GM21786 (cell line): ENCODE results near the gene CDK14.

Experiments used
- ATAC-seq: cut with Tn5 transposase; IDR thresholded peaks from one replicate; pipeline ENCODE4 v1.9.1; 2021; ENCODE audit not compliant: unreplicated experiment

Gene CDK14

GRCh38 chr7:91239772-91240171, 643.7 kb downstream of the CDK14 start:
- no peak for ATAC-seq

- ATAC-seq: no peak
Observed at GRCh38 chr7:91240376-91240941, 644.3 kb downstream of the CDK14 start.

GRCh38 chr7:91242097-91242844, 646.1 kb downstream of the CDK14 start:
- ATAC-seq: no peak

DNA sequence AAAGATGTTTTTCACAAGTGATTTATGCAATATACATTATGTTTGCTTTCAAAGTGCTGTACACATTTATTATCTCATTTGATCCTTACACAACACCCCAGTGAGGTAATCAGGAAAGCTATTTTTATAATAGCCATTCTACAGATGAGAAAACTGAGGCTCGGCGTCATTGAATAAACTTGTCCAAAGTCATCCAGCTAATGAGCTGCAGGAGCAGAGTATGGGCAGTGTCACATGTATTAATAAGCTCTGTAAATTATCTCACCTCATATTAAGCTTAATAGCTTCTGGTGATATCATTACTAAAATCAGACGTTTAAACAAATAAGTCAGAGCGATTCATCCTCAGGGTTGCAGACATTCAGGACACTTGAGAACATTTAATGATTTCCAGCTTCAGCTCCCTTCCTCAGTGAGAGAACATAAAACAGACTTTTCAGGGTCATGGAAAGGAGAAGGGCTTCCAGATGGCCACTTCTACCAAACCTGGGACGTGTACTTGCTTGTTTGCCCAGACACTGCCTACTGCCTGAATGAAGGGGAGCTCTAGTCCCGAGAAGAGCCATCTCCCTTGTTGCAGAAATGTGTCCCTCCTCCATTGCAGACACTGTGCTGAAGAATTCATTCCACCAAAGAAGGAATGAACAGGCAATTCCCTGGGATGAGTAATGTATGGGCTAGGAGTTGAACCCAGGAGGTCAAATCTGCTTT, 647.6 kb downstream of the CDK14 start:
- no peak for ATAC-seq

GRCh38 chr7:91247500-91247899, 651.4 kb downstream of the CDK14 start:
- no peak for ATAC-seq

DNA sequence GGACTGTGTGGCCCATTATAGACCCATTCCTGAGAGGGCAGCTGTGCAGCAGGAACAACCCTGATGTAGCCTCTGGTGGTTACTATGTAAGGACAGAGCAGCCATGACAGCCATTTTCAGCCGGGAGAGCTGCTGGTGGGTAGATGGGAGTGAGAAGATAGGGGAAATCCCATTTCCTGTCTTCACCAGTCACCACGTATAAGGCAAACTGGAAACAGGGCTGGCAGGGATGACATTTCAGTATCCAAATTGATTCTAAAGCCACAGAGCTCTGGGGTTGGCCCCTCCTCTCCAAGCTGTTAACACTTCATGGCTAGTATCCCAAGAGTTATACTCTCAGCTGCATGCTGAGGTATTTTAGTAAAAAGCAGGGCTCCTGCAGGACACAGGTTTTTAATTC, 652.9 kb downstream of the CDK14 start:
- no peak for ATAC-seq

- ATAC-seq: no peak
Observed at GRCh38 chr7:91249506-91250233, 653.5 kb downstream of the CDK14 start.

DNA sequence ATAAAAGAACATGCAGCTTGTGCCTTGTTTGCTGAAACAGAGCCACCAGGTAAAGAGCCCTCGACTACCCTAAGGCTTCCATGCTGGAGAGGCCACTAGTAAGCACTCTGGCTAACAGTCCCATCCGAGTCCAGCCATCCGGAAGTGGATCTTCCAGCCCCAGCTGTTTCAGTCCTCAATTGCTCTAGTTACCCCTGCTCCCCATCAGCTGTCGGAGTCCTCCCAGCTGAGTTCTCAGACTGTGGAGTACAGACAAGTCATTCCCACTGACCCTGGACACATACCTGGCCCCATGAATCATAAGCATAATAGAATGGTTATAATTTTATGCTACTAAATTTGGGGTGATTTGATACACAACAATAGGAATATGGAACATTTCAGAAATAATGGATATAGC, 654.6 kb downstream of the CDK14 start:
- ATAC-seq: no peak

DNA sequence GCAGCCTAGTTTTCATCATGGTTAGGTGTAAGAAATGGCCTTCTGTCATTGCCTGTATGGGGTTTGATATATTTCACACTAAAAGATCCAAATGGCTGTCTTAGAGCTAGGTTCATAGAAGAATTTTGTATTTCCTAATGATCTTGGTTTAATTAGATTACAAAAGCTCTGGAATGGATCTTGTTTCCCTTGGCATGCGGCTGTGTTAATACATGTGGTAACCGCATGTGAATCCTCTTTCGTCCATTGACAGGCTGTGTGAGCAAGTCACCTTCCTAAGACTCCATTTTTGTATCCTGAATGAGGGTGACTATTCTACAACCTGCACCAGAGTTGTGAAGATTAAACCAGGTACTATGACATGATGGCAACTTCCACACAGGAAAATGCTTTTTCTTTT, 655.8 kb downstream of the CDK14 start:
- ATAC-seq: no peak
